GM12878 (cell line): ENCODE results near the gene ATP2A3. TPM values are rescaled to one million over a fixed set of nuclear protein-coding genes. Genes with fewer than 3 reads are reported as not detected.

ENCODE experiments used
- ATAC-seq: fragments of 200-7000 bp; cut with Tn5 transposase; 3 replicates; pipeline ENCODE4 v1.9.1; 2020; ENCODE audit warnings: mild to moderate bottlenecking, moderate library complexity
- BruUV-seq: library from RNA; stranded (reverse); fragments of 400-500 nt; replicated peaks from 2 replicates; lab custom pipeline; 2021; lab: Mats Ljungman, UMichigan
- CTCF ChIA-PET: fragments of 300-600 bp; sonication (Branson Sonifier 250); formaldehyde crosslinking; extraction: SDS; loops from one replicate; lab custom pipeline; 2021; ENCODE audit warnings: inconsistent platforms; lab: Yijun Ruan, JAX
- POLR2A ChIA-PET: fragments of 350-600 bp; formaldehyde crosslinking; extraction: SDS; loops from one replicate; lab custom pipeline; 2021; ENCODE audit warnings: inconsistent platforms; lab: Charles Lee
- RAD21 ChIA-PET: fragments of 300-600 bp; sonication (Branson Sonifier 250); formaldehyde crosslinking; loops from one replicate; lab custom pipeline; 2023; ENCODE audit warnings: antibody characterized with exemption; ENCODE audit not compliant: unreplicated experiment; lab: Charles Lee
- SMC1A ChIA-PET: fragments of 300-600 bp; sonication (Branson Sonifier 250); formaldehyde crosslinking; loops from one replicate; lab custom pipeline; 2023; ENCODE audit not compliant: unreplicated experiment, uncharacterized antibody; lab: Charles Lee
- DNase-seq: peaks from one replicate; pipeline ENCODE4 v3.0.0-alpha.2; 2011; ENCODE audit warnings: low read depth, low spot score
- FAIRE-seq: peaks from 3 replicates; lab custom pipeline; 2011; peaks lifted over from hg19 to GRCh38; lab: Jason Lieb, UNC
- H2AFZ ChIP-seq: 2 replicates; pipeline ENCODE4 v1.6.0; 2011; ENCODE audit warnings: low read depth, low read length, control low read depth; ENCODE audit not compliant: control insufficient read depth
- H3K27ac ChIP-seq: 2 replicates; pipeline ENCODE4 v1.5.1; 2011; ENCODE audit warnings: control low read depth; ENCODE audit not compliant: control insufficient read depth, insufficient read depth
- H3K27me3 ChIP-seq, 2 experiments: replicated peaks in 1 of 2; 2 replicates each; pipeline versions ENCODE4 v1.6.0 to v1.6.1; 2011; ENCODE audit warnings: low read length in 1 of 2; ENCODE audit not compliant: control insufficient read depth in 2 of 2, insufficient read depth in 2 of 2
- H3K36me3 ChIP-seq, 2 experiments: 2 replicates each; pipeline ENCODE4 v1.5.1; 2011; ENCODE audit warnings: low read length in 1 of 2; ENCODE audit not compliant: control insufficient read depth in 2 of 2, insufficient read depth in 2 of 2
- H3K4me1 ChIP-seq: 2 replicates; pipeline ENCODE4 v1.6.1; 2011; ENCODE audit warnings: mild to moderate bottlenecking, low read length, moderate library complexity, mixed read lengths; ENCODE audit not compliant: control insufficient read depth, insufficient read depth
- H3K4me2 ChIP-seq: 2 replicates; pipeline ENCODE4 v1.6.0; 2011; ENCODE audit warnings: control low read depth; ENCODE audit not compliant: control insufficient read depth, insufficient read depth
- H3K4me3 ChIP-seq: fragments of 200-600 bp; sonication (generic); 2 replicates; pipeline ENCODE4 v1.5.1; 2016
- H3K79me2 ChIP-seq: 2 replicates; pipeline ENCODE4 v1.6.0; 2011; ENCODE audit warnings: low read length; ENCODE audit not compliant: control insufficient read depth, insufficient read depth
- H3K9ac ChIP-seq: 2 replicates; pipeline ENCODE4 v1.8.0; 2011; ENCODE audit warnings: low read length, control low read depth, mixed read lengths; ENCODE audit not compliant: control insufficient read depth, insufficient read depth
- H3K9me3 ChIP-seq: replicated peaks from 3 replicates; pipeline ENCODE4 v1.5.1; 2011; ENCODE audit warnings: mild to moderate bottlenecking, low read length; ENCODE audit not compliant: control insufficient read depth, insufficient read depth
- H4K20me1 ChIP-seq: 2 replicates; pipeline ENCODE4 v1.6.0; 2011; ENCODE audit not compliant: control insufficient read depth, insufficient read depth
- FOXK2 ChIP-seq: fragments of 450-650 bp; IDR thresholded peaks from 2 replicates; pipeline ENCODE4 v1.6.1; 2017; ENCODE audit warnings: mild to moderate bottlenecking, moderate library complexity
- NR2F1 ChIP-seq: fragments of 450-650 bp; conservative IDR thresholded peaks from 2 replicates; pipeline ENCODE4 v1.6.1; 2017; ENCODE audit warnings: mild to moderate bottlenecking
- SMAD1 ChIP-seq: fragments of 450-650 bp; IDR thresholded peaks from 2 replicates; pipeline ENCODE4 v1.6.1; 2018; ENCODE audit warnings: mild to moderate bottlenecking, low read depth; ENCODE audit not compliant: partially characterized antibody
- WGBS: methylation state at CpG from one replicate; pipeline ENCODE4 v1.1.6; 2016; ENCODE audit warnings: low lambda C conversion rate; ENCODE audit not compliant: insufficient replicate concordance, insufficient coverage; ENCODE audit errors: missing lambda C conversion rate; 5-methylcytosine and 5-hydroxymethylcytosine counted together
- in situ Hi-C: fragments of 300-500 bp; cut with MboI; formaldehyde crosslinking; loops from 9 replicates; pipeline ENCODE4 v1.14.3; 2018; ENCODE audit warnings: mixed read lengths
- intact Hi-C: fragments of 100-400 bp; cut with micrococcal nuclease; formaldehyde crosslinking; loops from one replicate; pipeline ENCODE4 v1.14.2; 2022; ENCODE audit not compliant: unreplicated experiment
- polyA plus RNA-seq, 11 experiments: library from polyadenylated mRNA; depleted of rRNA in 4 of 11; unstranded in 6 of 11; stranded (reverse) in 5 of 11; fragments of >200 nt; fragmentation: Nextera tagmentation in 4 of 11; fragmentation: Illumina TruSeq in 1 of 11; extraction: Ambion mirVana in 4 of 11; extraction: Trizol in 1 of 11; gene quantifications; 1 replicate in 1 of 11; 2 replicates in 10 of 11; pipeline versions ENCODE4 v1.2.1 to v1.2.3, GENCODE V29; 2011 to 2016; ENCODE audit warnings: inconsistent platforms in 2 of 11, missing spikeins in 2 of 11, low read depth in 1 of 11
- total RNA-seq, 4 experiments: library from RNA; depleted of rRNA in 3 of 4; stranded (reverse); fragments of >200 nt in 3 of 4; fragmentation: Illumina TruSeq in 1 of 4; extraction: Trizol in 1 of 4; gene quantifications; 2 replicates each; pipeline versions ENCODE4 v1.2.1 to v1.2.3, GENCODE V29; 2013 to 2021

Gene ATP2A3
- total and polyA plus RNA-seq, 10 of the 15 experiments (the other 5 are each of a cell fraction or from before 2014, with no cell fraction given), result 1.0 to 99.2 (median 37.9) TPM

DNA sequence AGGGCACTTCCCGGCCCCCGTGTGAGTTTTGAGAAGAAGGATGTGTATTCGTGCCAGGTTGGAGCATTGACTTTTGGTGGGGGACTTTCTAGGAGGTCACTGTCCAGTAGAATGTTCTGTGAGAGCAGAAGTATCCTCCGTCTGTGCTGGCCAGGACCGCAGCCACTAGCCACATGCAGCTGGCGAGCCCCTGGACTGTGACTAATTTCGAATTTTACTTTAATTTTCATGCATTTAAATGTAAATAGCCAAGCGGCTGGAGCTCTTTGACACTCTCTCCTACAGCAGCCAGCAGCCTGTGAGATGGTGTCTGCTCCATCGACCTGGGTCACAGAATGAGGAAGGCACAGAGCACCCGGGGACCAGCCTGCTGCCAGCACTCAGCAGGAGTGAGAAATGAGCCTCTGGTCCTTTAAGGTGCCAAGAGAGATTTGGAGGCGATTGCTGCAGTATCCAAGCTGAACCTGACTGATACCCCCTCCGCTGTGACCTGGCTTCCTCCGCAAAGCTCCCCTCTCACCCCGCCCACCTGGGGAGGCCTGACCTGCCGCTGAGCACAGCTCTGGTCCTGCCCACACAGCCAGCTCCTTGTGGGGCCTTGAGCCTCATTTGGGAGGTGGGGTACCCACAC, 7.8 kb downstream of the ATP2A3 start:
- H3K9me3 ChIP-seq, result no peaks in the 10 kb centered on the region
- H3K4me3 ChIP-seq, result no peak overlapping the region
- H3K36me3 ChIP-seq, result peaks cover 1 to 9% of the 10 kb centered on the region in 2 experiments; a peak in 2 of 4 replicates
- intact Hi-C loops (no loop called here), in situ Hi-C loops (no loop called here)
- H4K20me1 ChIP-seq, result no peaks in the 10 kb centered on the region; the same call in 1 of the 2 replicates
- BruUV-seq, result no TSS peak
- H2AFZ ChIP-seq, result no peak overlapping the region
- peaks cover 16% of the 10 kb centered on the region for H3K4me1 ChIP-seq
- H3K9ac ChIP-seq, result no peak overlapping the region
- no peak for FAIRE-seq
- SMC1A ChIA-PET, result interaction anchor here (0.7 to 1.3 kb wide), 3 partner anchors 8 to 116 kb away, joined by 3 to 5 read pairs (median 3); no protein-coding TSS in a partner anchor
- no peaks in the 10 kb centered on the region for H3K27me3 ChIP-seq
- TF ChIP-seq NR2F1 (no peak), SMAD1 (no peak)
- CTCF ChIA-PET, result interaction anchor here (2.1 kb wide), 1 partner anchor 43 kb away, joined by 9 read pairs; no protein-coding TSS in a partner anchor
- DNase-seq, result no peak
- ATAC-seq, result peak; percentile 17; the same call in 2 of the 3 replicates
- POLR2A ChIA-PET, result interaction anchor here (1.2 kb wide), 1 partner anchor 8 kb away, joined by 3 read pairs; no protein-coding TSS in a partner anchor
- H3K79me2 ChIP-seq, result peaks cover 19% of the 10 kb centered on the region
- no peak overlapping the region for H3K4me2 ChIP-seq
- RAD21 ChIA-PET, result interaction anchor here (0.5 kb wide), 1 partner anchor 12 kb away, joined by 4 read pairs; no protein-coding TSS in a partner anchor
- no peak overlapping the region for H3K27ac ChIP-seq
- whole genome bisulfite sequencing, result 29% methylated on average over 15 of the region's 15 CpGs

DNA sequence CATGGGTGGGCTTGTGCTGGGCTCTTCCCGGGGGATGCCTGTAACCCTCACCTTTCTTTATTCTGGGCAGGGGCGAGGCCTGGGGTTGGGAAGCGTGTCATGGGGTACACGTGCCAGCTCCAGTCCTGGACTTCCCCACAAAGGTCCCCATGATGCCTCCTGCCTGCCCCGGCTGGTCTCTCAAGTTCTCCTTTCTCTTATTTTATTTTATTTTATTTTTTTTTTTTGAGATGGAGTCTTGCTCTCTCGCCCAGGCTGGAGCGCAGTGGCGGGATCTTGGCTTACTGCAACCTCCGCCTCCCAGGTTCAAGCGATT, 8.6 kb downstream of the ATP2A3 start:
- SMC1A ChIA-PET, result no interaction called here
- DNase-seq (no peak), ATAC-seq (no peak), FAIRE-seq (no peak)
- Histone ChIP-seq H3K4me2 (no peak overlapping the region), H3K4me3 (no peak overlapping the region), H3K79me2 (peaks cover 11% of the 10 kb centered on the region), H3K9ac (no peak overlapping the region), H3K27ac (no peak overlapping the region), H3K9me3 (no peaks in the 10 kb centered on the region), H3K27me3 (no peaks in the 10 kb centered on the region), H3K36me3 (peaks cover 1 to 9% of the 10 kb centered on the region in 2 experiments; a peak in 2 of 4 replicates), H3K4me1 (peaks cover 8% of the 10 kb centered on the region), H2AFZ (no peak overlapping the region), H4K20me1 (no peaks in the 10 kb centered on the region; the same call in 1 of the 2 replicates)
- no TSS peak for BruUV-seq
- POLR2A ChIA-PET, result interaction anchor here (1.2 kb wide), 1 partner anchor 9 kb away, joined by 3 read pairs; no protein-coding TSS in a partner anchor
- in situ Hi-C loops (no loop called here), intact Hi-C loops (no loop called here)
- TF ChIP-seq FOXK2, result no peak
- RAD21 ChIA-PET, result no interaction called here
- 77% methylated on average over 9 of the region's 10 CpGs for WGBS
- CTCF ChIA-PET, result interaction anchor here (2.1 kb wide), 1 partner anchor 42 kb away, joined by 9 read pairs; no protein-coding TSS in a partner anchor
